ENCODE measurements around the gene MED19. TPM values are rescaled to one million over a fixed set of nuclear protein-coding genes. Genes with fewer than 3 reads are reported as not detected.
"Not testable (repeated sequence)": the region's sequence is repeated elsewhere in the genome, so short reads cannot be mapped to it uniquely, and the experiment has no call there.

Gene MED19
- total and polyA plus RNA-seq, 3 donors from 2014 or later = 48.3 to 52.3 (median 49.9) TPM

DNA sequence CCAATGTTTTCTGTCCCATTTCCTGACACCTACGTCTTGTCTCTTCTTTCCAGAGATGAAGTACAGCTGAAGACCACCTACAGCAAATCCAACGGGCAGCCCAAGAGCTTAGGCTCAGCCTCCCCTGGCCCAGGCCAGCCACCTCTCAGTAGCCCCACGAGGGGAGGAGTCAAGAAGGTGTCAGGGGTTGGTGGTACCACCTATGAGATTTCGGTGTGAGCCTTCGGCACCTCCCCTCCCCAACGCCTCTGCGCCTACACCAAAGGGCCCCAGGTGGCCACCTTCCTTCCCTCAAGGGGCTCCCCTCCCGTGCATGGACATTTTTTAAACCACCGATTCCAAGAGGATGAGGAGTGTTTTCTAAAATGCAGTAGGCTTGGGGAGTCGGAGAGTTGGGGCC is 12.2 kb downstream of the MED19 start:
- TF ChIP-seq, protein P1, sequence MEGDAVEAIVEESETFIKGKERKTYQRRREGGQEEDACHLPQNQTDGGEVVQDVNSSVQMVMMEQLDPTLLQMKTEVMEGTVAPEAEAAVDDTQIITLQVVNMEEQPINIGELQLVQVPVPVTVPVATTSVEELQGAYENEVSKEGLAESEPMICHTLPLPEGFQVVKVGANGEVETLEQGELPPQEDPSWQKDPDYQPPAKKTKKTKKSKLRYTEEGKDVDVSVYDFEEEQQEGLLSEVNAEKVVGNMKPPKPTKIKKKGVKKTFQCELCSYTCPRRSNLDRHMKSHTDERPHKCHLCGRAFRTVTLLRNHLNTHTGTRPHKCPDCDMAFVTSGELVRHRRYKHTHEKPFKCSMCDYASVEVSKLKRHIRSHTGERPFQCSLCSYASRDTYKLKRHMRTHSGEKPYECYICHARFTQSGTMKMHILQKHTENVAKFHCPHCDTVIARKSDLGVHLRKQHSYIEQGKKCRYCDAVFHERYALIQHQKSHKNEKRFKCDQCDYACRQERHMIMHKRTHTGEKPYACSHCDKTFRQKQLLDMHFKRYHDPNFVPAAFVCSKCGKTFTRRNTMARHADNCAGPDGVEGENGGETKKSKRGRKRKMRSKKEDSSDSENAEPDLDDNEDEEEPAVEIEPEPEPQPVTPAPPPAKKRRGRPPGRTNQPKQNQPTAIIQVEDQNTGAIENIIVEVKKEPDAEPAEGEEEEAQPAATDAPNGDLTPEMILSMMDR (IDR thresholded peaks at IDR 0.05) = no peak
- TF ChIP-seq POLR2A (IDR thresholded peaks at IDR 0.05) = no peak
- WGBS, 2 donors = 86% methylated on average over 6 to 10 of the region's 10 CpGs
- intact Hi-C loops (cut with DNase I; ENCODE audit: low total_unique reads) = no loop called here
- Histone ChIP-seq H3K27ac (no peak overlapping the region), H3K36me3 (ENCODE audit: low read depth, missing control alignments) (no peaks in the 10 kb centered on the region), H3K9me3 (no peaks in the 10 kb centered on the region), H3K4me1 (no peaks in the 10 kb centered on the region), H3K4me3 (no peak overlapping the region), H3K27me3 (no peaks in the 10 kb centered on the region)
- DNase-seq = no peak

DNA sequence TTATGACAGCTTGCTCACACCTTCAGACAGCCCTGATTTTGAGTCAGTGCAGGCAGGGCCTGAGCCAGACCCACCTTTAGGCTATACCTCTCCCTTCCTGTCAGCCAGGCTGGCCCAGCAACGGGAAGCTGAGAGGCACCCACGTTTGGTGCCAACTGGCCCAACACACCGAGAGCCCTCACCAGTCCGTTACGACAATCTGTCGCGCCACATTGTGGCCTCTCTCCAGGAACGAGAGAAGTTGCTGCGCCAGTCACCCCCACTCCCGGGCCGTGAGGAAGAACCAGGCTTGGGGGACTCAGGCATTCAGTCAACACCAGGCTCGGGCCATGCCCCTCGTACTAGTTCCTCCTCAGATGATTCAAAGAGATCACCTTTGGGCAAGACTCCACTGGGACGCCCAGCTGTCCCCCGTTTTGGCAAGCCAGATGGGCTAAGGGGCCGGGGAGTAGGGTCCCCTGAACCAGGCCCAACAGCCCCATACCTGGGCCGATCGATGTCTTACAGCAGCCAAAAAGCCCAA is 13.1 kb downstream of the MED19 start:
- Histone ChIP-seq H3K9me3 (no peaks in the 10 kb centered on the region), H3K4me1 (no peaks in the 10 kb centered on the region), H3K27ac (no peak overlapping the region), H3K27me3 (no peaks in the 10 kb centered on the region), H3K4me3 (no peak overlapping the region), H3K36me3 (ENCODE audit: low read depth, missing control alignments) (no peaks in the 10 kb centered on the region)
- no peak for DNase-seq
- WGBS, 2 donors = 87 to 93% methylated on average over 16 to 18 of the region's 18 CpGs
- no peak for TF ChIP-seq POLR2A (IDR thresholded peaks at IDR 0.05)
- TF ChIP-seq, protein P1 (IDR thresholded peaks at IDR 0.05) = no peak
- intact Hi-C loops (cut with DNase I; ENCODE audit: low total_unique reads) = no loop called here

DNA sequence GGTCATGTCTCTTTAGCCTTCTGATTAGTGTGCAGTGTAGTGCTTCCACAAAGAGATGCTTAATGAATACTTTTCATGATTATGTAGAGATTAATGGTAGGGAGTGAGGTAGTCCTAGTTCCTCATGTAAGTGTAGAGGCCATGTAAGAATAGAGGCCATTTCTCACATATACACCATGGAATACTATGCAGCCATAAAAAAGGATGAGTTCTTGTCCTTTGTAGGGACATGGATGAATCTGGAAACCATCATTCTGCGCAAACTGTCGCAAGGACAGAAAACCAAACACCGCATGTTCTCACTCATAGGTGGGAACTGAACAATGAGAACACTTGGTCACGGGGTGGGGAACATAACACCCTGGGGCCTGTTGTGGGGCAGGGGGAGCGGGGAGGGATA is 21.5 kb downstream of the MED19 start:
- H3K27ac ChIP-seq; H3K4me1 ChIP-seq; DNase-seq; H3K4me3 ChIP-seq; intact Hi-C loops (cut with DNase I; ENCODE audit: low total_unique reads); H3K9me3 ChIP-seq; H3K27me3 ChIP-seq; H3K36me3 ChIP-seq (ENCODE audit: low read depth, missing control alignments): not testable (repeated sequence)
- WGBS, 2 donors = 90 to 92% methylated on average over 5 of the region's 5 CpGs

DNA sequence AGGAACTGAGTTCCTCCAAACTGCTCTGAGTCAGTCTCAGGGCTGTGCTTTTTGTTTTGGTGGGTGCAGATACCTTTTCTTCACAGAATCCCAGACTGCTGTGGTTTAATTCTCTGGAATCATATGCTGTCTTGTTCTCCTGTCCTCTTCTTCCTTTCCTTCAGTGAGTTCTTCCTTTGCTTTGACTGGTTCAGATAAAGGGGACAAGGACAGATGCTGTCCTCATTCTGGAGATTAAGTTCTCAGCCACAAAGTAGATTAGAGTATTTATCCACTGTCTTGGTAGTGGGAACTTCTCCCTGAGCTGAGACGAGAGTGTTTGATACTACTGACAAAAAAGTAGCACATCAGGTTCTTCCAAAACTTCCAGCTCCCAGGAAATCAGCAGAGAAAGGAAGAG is 30.8 kb downstream of the MED19 start:
- Histone ChIP-seq H3K4me1 (peaks cover 10% of the 10 kb centered on the region), H3K27me3 (no peaks in the 10 kb centered on the region), H3K36me3 (ENCODE audit: low read depth, missing control alignments) (no peaks in the 10 kb centered on the region), H3K4me3 (no peak overlapping the region), H3K27ac (no peak overlapping the region), H3K9me3 (no peaks in the 10 kb centered on the region)
- no peak for TF ChIP-seq POLR2A (IDR thresholded peaks at IDR 0.05)
- TF ChIP-seq, protein P1 (IDR thresholded peaks at IDR 0.05) = no peak
- DNase-seq = no peak
- intact Hi-C loops (cut with DNase I; ENCODE audit: low total_unique reads) = no loop called here
- 51 to 81% methylated on average over 1 of the region's 1 CpG for WGBS, 2 donors

DNA sequence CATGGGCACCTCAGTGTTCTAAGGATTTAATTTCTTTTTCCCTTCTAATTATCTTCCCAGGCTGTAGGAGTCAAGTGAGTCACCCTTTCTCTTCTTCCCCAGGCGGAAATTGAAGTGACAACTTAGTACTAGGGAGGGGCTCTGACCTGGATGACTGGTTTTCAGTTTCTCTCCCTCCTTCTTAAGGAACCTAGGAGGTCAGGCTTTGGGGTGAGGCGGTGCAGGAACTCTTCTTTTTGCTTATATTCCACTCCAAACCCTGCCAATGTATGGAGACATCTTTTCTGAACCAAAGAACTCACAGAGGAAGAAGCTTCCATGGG is 31.5 kb downstream of the MED19 start:
- H3K27ac ChIP-seq = no peak overlapping the region
- H3K9me3 ChIP-seq = no peaks in the 10 kb centered on the region
- H3K36me3 ChIP-seq (ENCODE audit: low read depth, missing control alignments) = no peaks in the 10 kb centered on the region
- WGBS, 2 donors = 78 to 89% methylated on average over 2 of the region's 2 CpGs
- intact Hi-C loops (cut with DNase I; ENCODE audit: low total_unique reads) = no loop called here
- TF ChIP-seq, protein P1 (IDR thresholded peaks at IDR 0.05) = no peak
- no peak for TF ChIP-seq POLR2A (IDR thresholded peaks at IDR 0.05)
- no peak for DNase-seq
- no peaks in the 10 kb centered on the region for H3K27me3 ChIP-seq
- no peak overlapping the region for H3K4me3 ChIP-seq
- H3K4me1 ChIP-seq = peaks cover 10% of the 10 kb centered on the region

Measured in testis (tissue), 3 donors.